Muscle of leg (tissue), 11 donors: ENCODE results near the gene TRAF5. TPM values are rescaled to one million over a fixed set of nuclear protein-coding genes. Genes with fewer than 3 reads are reported as not detected.

ENCODE experiments used
- DNase-seq: peaks from one replicate; pipeline ENCODE4 v3.0.0; 2013
- H3K27ac ChIP-seq: one replicate; pipeline ENCODE4 v1.5.1; 2013; ENCODE audit warnings: mild to moderate bottlenecking, low read length, control low read depth
- H3K27me3 ChIP-seq: one replicate; pipeline ENCODE4 v1.6.1; 2013; ENCODE audit warnings: low read length; ENCODE audit not compliant: control insufficient read depth, insufficient read depth
- H3K36me3 ChIP-seq: one replicate; pipeline ENCODE4 v1.6.1; 2013; ENCODE audit warnings: low read length; ENCODE audit not compliant: control insufficient read depth, insufficient read depth
- H3K4me1 ChIP-seq: one replicate; pipeline ENCODE4 v1.6.1; 2013; ENCODE audit warnings: low read length; ENCODE audit not compliant: control insufficient read depth, insufficient read depth
- H3K4me3 ChIP-seq: one replicate; pipeline ENCODE4 v1.5.1; 2013; ENCODE audit warnings: low read length, control low read depth
- H3K9me3 ChIP-seq: replicated peaks from 2 replicates; pipeline ENCODE4 v1.6.1; 2013; ENCODE audit warnings: low read depth, low read length; ENCODE audit not compliant: control insufficient read depth
- WGBS: methylation state at CpG from one replicate; pipeline ENCODE4 v1.1.5; 2013; ENCODE audit warnings: missing lambda C conversion rate; ENCODE audit not compliant: insufficient coverage; 5-methylcytosine and 5-hydroxymethylcytosine counted together
- polyA plus RNA-seq, 8 donors: library from polyadenylated mRNA; unstranded; fragments of 120-200 nt; gene quantifications; one replicate each; pipeline versions ENCODE4 v1.2.1 to v1.2.3, GENCODE V29; 2013; ENCODE audit warnings: inconsistent platforms in 1 of 8, low replicate concordance in 1 of 8; ENCODE audit not compliant: insufficient read length in 8 of 8, insufficient read depth in 1 of 8
- total RNA-seq: library from RNA; stranded (reverse); fragments of 120-200 nt; gene quantifications from one replicate; pipeline ENCODE4 v1.2.4, GENCODE V29; 2013

The TRAF5 gene
- total and polyA plus RNA-seq, 9 donors: 14.7 to 34.9 (median 19.5) TPM

- H3K27me3 ChIP-seq: no peaks in the 10 kb centered on the region
- WGBS: 68% methylated on average over 2 of the region's 4 CpGs
- H3K4me1 ChIP-seq: peaks cover 4% of the 10 kb centered on the region
- peaks cover 17% of the 10 kb centered on the region for H3K36me3 ChIP-seq
- H3K9me3 ChIP-seq: no peaks in the 10 kb centered on the region
- peak; percentile 11 for DNase-seq
- H3K4me3 ChIP-seq: no peak overlapping the region
- peak overlapping the region; percentile 79 for H3K27ac ChIP-seq
Measured at GRCh38 chr1:211376807-211377470, 50.3 kb downstream of the TRAF5 start.

GRCh38 chr1:211377539-211378450, 51.2 kb downstream of the TRAF5 start:
- WGBS: 25% methylated on average over 1 of the region's 4 CpGs
- H3K36me3 ChIP-seq: peaks cover 12% of the 10 kb centered on the region
- H3K4me1 ChIP-seq: peaks cover 4% of the 10 kb centered on the region
- peak; percentile 84 for DNase-seq
- H3K27me3 ChIP-seq: no peaks in the 10 kb centered on the region
- H3K4me3 ChIP-seq: no peak overlapping the region
- no peaks in the 10 kb centered on the region for H3K9me3 ChIP-seq
- peak overlapping the region; percentile 88 for H3K27ac ChIP-seq

GRCh38 chr1:211378844-211379243, 52.2 kb downstream of the TRAF5 start:
- WGBS: 50% methylated on average over 1 of the region's 4 CpGs
- no peak overlapping the region for H3K27ac ChIP-seq
- peak; percentile 16 for DNase-seq
- H3K36me3 ChIP-seq: peaks cover 12% of the 10 kb centered on the region
- no peaks in the 10 kb centered on the region for H3K27me3 ChIP-seq
- no peaks in the 10 kb centered on the region for H3K9me3 ChIP-seq
- no peak overlapping the region for H3K4me3 ChIP-seq
- peaks cover 4% of the 10 kb centered on the region for H3K4me1 ChIP-seq

GRCh38 chr1:211379446-211379845, 52.8 kb downstream of the TRAF5 start:
- Histone ChIP-seq H3K4me3 (no peak overlapping the region), H3K36me3 (peaks cover 12% of the 10 kb centered on the region), H3K9me3 (no peaks in the 10 kb centered on the region), H3K27ac (no peak overlapping the region), H3K4me1 (peaks cover 4% of the 10 kb centered on the region), H3K27me3 (no peaks in the 10 kb centered on the region)
- no peak for DNase-seq

GRCh38 chr1:211381481-211382181, 55.0 kb downstream of the TRAF5 start:
- H3K36me3 ChIP-seq: peaks cover 2% of the 10 kb centered on the region
- H3K27ac ChIP-seq: no peak overlapping the region
- peaks cover 4% of the 10 kb centered on the region for H3K4me1 ChIP-seq
- no peaks in the 10 kb centered on the region for H3K9me3 ChIP-seq
- WGBS: no CpG with 5 or more reads among the region's 5 CpGs
- no peak for DNase-seq
- peak overlapping the region; percentile 94 for H3K4me3 ChIP-seq
- no peaks in the 10 kb centered on the region for H3K27me3 ChIP-seq

- DNase-seq: no peak
- H3K9me3 ChIP-seq: no peaks in the 10 kb centered on the region
- no peaks in the 10 kb centered on the region for H3K27me3 ChIP-seq
- peak overlapping the region; percentile 94 for H3K4me3 ChIP-seq
- H3K36me3 ChIP-seq: peaks cover 2% of the 10 kb centered on the region
- H3K4me1 ChIP-seq: peaks cover 4% of the 10 kb centered on the region
- 0% methylated on average over 8 of the region's 17 CpGs for WGBS
- H3K27ac ChIP-seq: peak overlapping the region; percentile 80
Measured at GRCh38 chr1:211382182-211382713, 55.6 kb downstream of the TRAF5 start.

- WGBS: 1% methylated on average over 41 of the region's 49 CpGs
- Histone ChIP-seq H3K36me3 (peaks cover 2% of the 10 kb centered on the region), H3K4me1 (peaks cover 4% of the 10 kb centered on the region), H3K4me3 (peak overlapping the region; percentile 94), H3K27me3 (no peaks in the 10 kb centered on the region), H3K9me3 (no peaks in the 10 kb centered on the region), H3K27ac (peak overlapping the region; percentile 100)
- DNase-seq: peak; percentile 99
Measured at GRCh38 chr1:211382714-211383480, 56.3 kb downstream of the TRAF5 start.

- H3K36me3 ChIP-seq: no peaks in the 10 kb centered on the region
- H3K27me3 ChIP-seq: no peaks in the 10 kb centered on the region
- DNase-seq: no peak
- H3K27ac ChIP-seq: no peak overlapping the region
- H3K4me3 ChIP-seq: no peak overlapping the region
- H3K4me1 ChIP-seq: no peaks in the 10 kb centered on the region
- H3K9me3 ChIP-seq: no peaks in the 10 kb centered on the region
- no CpG with 5 or more reads among the region's 3 CpGs for WGBS
Measured at GRCh38 chr1:211384524-211384923, 57.9 kb downstream of the TRAF5 start.

GRCh38 chr1:211386921-211387320, 60.3 kb downstream of the TRAF5 start:
- DNase-seq: peak; percentile 27
- H3K4me1 ChIP-seq: no peaks in the 10 kb centered on the region
- no peaks in the 10 kb centered on the region for H3K9me3 ChIP-seq
- H3K4me3 ChIP-seq: no peak overlapping the region
- H3K27me3 ChIP-seq: no peaks in the 10 kb centered on the region
- no CpG with 5 or more reads among the region's 2 CpGs for WGBS
- H3K27ac ChIP-seq: no peak overlapping the region
- H3K36me3 ChIP-seq: no peaks in the 10 kb centered on the region
